ENCODE measurements around the gene KCNQ2. TPM values are rescaled to one million over a fixed set of nuclear protein-coding genes. Genes with fewer than 3 reads are reported as not detected.

Gene KCNQ2
- total RNA-seq, 2 donors from 2014 or later = 1.8 to 3.0 TPM

DNA sequence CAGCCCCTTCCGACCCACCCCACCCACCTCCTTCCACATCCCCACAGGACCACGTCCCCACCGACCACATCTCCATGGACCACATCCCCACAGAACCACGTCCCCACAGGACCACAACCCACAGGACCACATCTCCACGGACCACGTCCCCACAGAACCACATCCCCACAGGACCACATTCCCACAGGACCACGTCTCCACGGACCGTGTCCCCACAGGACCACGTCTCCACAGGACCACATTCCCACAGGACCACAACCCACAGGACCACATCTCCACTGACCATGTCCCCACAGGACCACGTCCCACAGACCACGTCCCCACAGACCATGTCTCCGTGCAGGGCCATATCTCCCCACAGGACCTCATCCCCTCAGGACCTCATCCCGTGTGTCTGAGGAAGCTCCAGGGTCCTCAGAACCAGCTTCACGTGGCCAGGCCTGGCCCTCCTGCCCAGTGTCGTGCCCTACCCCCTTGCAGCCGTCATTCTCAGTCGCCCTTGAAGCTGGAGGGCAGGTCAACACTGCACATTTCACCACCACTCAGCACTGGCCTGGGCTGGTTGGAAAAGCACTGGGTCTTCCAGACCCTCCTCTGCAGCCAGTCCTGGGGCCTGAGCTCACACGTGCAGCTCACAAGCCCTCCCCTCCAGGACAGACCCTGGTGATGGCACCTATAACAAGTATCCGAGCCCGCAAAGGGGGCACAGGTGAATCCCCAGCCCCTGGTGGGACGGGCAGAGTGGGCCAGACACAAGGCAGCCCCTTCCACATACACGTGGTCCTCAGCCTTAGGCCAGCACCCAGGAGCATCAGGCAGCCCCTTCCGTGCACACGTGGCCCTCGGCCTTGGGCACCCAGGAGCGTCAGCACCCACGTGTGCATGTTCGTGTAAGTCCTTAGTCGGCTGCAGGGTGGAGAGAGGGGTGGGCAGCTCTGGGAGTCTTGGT lies 115.2 kb downstream of the KCNQ2 start:
- no peaks in the 10 kb centered on the region for H3K36me3 ChIP-seq (replicated peaks in 1 of 2; ENCODE audit: insufficient read depth in 1 of 2, low read depth in 2 of 2)
- peaks cover 0 to 14% of the 10 kb centered on the region in 2 donors for H3K27me3 ChIP-seq
- H3K4me3 ChIP-seq = no peak overlapping the region
- 39 to 68% methylated on average over 17 to 28 of the region's 30 CpGs for WGBS, 2 donors
- H3K27ac ChIP-seq = no peak overlapping the region
- TF ChIP-seq, protein P1, sequence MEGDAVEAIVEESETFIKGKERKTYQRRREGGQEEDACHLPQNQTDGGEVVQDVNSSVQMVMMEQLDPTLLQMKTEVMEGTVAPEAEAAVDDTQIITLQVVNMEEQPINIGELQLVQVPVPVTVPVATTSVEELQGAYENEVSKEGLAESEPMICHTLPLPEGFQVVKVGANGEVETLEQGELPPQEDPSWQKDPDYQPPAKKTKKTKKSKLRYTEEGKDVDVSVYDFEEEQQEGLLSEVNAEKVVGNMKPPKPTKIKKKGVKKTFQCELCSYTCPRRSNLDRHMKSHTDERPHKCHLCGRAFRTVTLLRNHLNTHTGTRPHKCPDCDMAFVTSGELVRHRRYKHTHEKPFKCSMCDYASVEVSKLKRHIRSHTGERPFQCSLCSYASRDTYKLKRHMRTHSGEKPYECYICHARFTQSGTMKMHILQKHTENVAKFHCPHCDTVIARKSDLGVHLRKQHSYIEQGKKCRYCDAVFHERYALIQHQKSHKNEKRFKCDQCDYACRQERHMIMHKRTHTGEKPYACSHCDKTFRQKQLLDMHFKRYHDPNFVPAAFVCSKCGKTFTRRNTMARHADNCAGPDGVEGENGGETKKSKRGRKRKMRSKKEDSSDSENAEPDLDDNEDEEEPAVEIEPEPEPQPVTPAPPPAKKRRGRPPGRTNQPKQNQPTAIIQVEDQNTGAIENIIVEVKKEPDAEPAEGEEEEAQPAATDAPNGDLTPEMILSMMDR (IDR thresholded peaks at IDR 0.05) = no peak
- no peak for TF ChIP-seq POLR2A (IDR thresholded peaks at IDR 0.05)
- intact Hi-C loops (cut with DNase I) = no loop called here
- H3K9me3 ChIP-seq = no peaks in the 10 kb centered on the region
- DNase-seq (no peak), ATAC-seq (no peak)
- peaks cover 20% of the 10 kb centered on the region for H3K4me1 ChIP-seq

DNA sequence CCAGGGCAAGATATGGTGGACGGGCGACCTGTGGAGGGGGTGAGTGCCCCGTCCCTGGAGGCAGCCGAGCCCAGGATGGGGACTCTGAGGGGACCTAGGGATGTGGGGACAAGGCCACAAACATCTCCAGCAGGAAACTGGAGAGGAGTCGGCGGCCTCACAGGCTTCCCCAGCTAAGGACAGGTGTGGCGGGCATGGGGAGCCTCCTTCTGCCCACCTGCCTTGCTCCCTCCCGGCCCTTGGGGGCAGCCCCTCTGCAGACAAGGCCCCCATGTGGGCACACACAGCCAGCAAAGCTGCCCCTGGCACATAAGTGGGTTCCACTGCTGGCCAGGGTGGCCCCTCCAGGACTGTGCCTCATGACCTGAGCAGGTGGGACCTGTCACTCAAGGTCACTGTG lies 115.9 kb downstream of the KCNQ2 start:
- no peaks in the 10 kb centered on the region for H3K9me3 ChIP-seq
- 70 to 77% methylated on average over 4 to 8 of the region's 8 CpGs for WGBS, 2 donors
- DNase-seq = no peak
- no peaks in the 10 kb centered on the region for H3K36me3 ChIP-seq (replicated peaks in 1 of 2; ENCODE audit: insufficient read depth in 1 of 2, low read depth in 2 of 2)
- no peak for ATAC-seq
- intact Hi-C loops (cut with DNase I) = no loop called here
- no peak overlapping the region for H3K4me3 ChIP-seq
- TF ChIP-seq POLR2A (IDR thresholded peaks at IDR 0.05) = no peak
- TF ChIP-seq, protein P1 (IDR thresholded peaks at IDR 0.05) = no peak
- peaks cover 0 to 14% of the 10 kb centered on the region in 2 donors for H3K27me3 ChIP-seq
- H3K27ac ChIP-seq = no peak overlapping the region
- H3K4me1 ChIP-seq = peaks cover 20% of the 10 kb centered on the region

DNA sequence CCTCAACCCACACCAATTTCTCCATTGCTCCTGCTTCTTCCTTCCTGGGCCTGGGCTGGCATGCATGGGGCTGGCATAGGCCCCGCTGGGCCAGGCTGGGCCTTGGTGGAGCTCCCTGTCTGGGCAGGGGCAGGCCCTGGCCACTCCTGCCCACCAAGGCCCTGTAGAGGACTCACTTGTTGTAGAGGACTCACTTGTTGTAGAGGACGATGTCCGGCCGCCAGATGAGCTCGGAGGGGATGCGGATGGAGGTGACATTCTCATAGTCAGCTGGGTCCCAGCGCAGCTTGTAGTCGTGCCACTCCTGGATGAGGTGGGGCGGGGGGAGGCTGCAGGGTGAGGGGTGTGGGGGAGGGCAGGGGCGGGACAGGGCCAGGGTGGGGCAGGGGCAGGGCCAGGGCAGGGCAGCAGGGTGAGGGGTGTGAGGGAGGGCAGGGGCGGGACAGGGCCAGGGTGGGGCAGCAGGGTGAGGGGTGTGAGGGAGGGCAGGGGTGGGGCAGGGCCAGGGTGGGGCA lies 116.6 kb downstream of the KCNQ2 start:
- TF ChIP-seq POLR2A (IDR thresholded peaks at IDR 0.05) = no peak
- TF ChIP-seq, protein P1 (IDR thresholded peaks at IDR 0.05) = no peak
- ATAC-seq = no peak
- Histone ChIP-seq H3K4me1 (peaks cover 18% of the 10 kb centered on the region), H3K27me3 (peaks cover 0 to 13% of the 10 kb centered on the region in 2 donors), H3K4me3 (no peak overlapping the region), H3K9me3 (no peaks in the 10 kb centered on the region), H3K27ac (no peak overlapping the region), H3K36me3 (replicated peaks in 1 of 2; ENCODE audit: insufficient read depth in 1 of 2, low read depth in 2 of 2) (no peaks in the 10 kb centered on the region)
- intact Hi-C loops (cut with DNase I) = no loop called here
- DNase-seq = no peak
- WGBS, 2 donors = 75% methylated on average over 8 of the region's 11 CpGs; no CpG with 5 or more reads in 1 of the 2 donors

DNA sequence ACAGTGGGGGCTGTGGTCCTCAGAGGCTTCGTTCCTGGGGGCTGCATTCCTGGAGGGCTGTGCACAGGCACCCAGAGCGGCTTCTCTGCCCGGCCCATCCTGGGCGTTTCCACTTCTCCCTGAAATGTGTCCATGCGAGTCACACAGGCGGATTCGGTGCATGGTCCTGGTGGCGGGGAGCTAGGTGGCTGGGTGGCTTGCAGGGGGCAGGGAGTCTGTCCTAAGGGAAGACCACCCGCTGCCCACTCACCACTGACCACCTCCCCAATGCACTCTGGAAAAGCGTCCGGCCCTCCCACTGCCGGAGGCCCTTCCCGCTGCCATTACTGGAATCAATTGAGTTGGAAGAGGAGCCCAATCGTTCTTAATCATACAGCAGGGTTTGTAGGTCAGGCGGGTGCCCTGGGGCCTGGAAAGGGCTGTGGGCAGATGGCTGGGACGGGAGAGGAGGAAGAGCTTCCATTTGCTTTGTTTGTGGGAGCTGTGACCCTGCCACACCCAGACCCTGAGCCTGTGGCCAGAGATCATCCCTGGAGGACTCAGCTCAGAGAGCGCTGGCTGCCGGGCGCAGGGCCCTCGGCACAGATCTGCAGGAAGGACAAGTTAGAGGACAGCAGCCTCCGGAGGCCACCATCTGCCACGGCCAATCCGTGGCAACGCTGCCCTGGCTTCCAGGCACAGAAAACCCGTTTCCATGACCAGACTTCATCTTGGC lies 117.7 kb downstream of the KCNQ2 start:
- 68 to 78% methylated on average over 7 to 24 of the region's 25 CpGs for WGBS, 2 donors
- H3K36me3 ChIP-seq (replicated peaks in 1 of 2; ENCODE audit: insufficient read depth in 1 of 2, low read depth in 2 of 2) = no peaks in the 10 kb centered on the region
- intact Hi-C loops (cut with DNase I) = no loop called here
- H3K9me3 ChIP-seq = no peaks in the 10 kb centered on the region
- peaks cover 12% of the 10 kb centered on the region for H3K4me1 ChIP-seq
- no peak overlapping the region for H3K27ac ChIP-seq
- no peak for TF ChIP-seq POLR2A (IDR thresholded peaks at IDR 0.05)
- TF ChIP-seq, protein P1 (IDR thresholded peaks at IDR 0.05) = no peak
- ATAC-seq (no peak), DNase-seq (no peak)
- no peak overlapping the region for H3K4me3 ChIP-seq
- H3K27me3 ChIP-seq = peaks cover 0 to 3% of the 10 kb centered on the region in 2 donors
